IPS DF 19.7 (cell line): Measurements from ENCODE around the gene LRRK1.
"Not testable (repeated sequence)": the region's sequence is repeated elsewhere in the genome, so short reads cannot be mapped to it uniquely, and the experiment has no call there.

Experiments used
- DNase-seq: peaks from one replicate; pipeline ENCODE4 v3.0.0-alpha.2; 2013; ENCODE audit warnings: low read depth, low spot score

Gene LRRK1

GRCh38 chr15:101069654-101069973 is 150.5 kb downstream of the LRRK1 start:
- no peak for DNase-seq

- no peak for DNase-seq
Measured at GRCh38 chr15:101070024-101070423, 150.9 kb downstream of the LRRK1 start.

GRCh38 chr15:101070502-101071273 is 151.5 kb downstream of the LRRK1 start:
- no peak for DNase-seq

GRCh38 chr15:101071651-101072050 is 152.5 kb downstream of the LRRK1 start:
- no peak for DNase-seq

- not testable (repeated sequence) for DNase-seq
Measured at GRCh38 chr15:101072235-101072634, 153.1 kb downstream of the LRRK1 start.

GRCh38 chr15:101077806-101078668 is 158.9 kb downstream of the LRRK1 start:
- not testable (repeated sequence) for DNase-seq

- DNase-seq: no peak
Measured at GRCh38 chr15:101078669-101079323, 159.6 kb downstream of the LRRK1 start.

GRCh38 chr15:101081900-101082299 is 162.7 kb downstream of the LRRK1 start:
- no peak for DNase-seq

GRCh38 chr15:101083336-101084045 is 164.3 kb downstream of the LRRK1 start:
- no peak for DNase-seq

GRCh38 chr15:101084801-101085200 is 165.6 kb downstream of the LRRK1 start:
- DNase-seq: no peak

GRCh38 chr15:101085311-101085700 is 166.1 kb downstream of the LRRK1 start:
- DNase-seq: no peak

- DNase-seq: no peak
Measured at GRCh38 chr15:101086394-101087171, 167.4 kb downstream of the LRRK1 start.

GRCh38 chr15:101087172-101087769 is 168.1 kb downstream of the LRRK1 start:
- no peak for DNase-seq

GRCh38 chr15:101088271-101088670 is 169.1 kb downstream of the LRRK1 start:
- no peak for DNase-seq

- DNase-seq: no peak
Measured at GRCh38 chr15:101088788-101089578, 169.8 kb downstream of the LRRK1 start.

GRCh38 chr15:101089579-101090427 is 170.6 kb downstream of the LRRK1 start:
- DNase-seq: no peak

- no peak for DNase-seq
Measured at GRCh38 chr15:101090428-101090790, 171.3 kb downstream of the LRRK1 start.

GRCh38 chr15:101091080-101092017 is 172.2 kb downstream of the LRRK1 start:
- DNase-seq: no peak
